Suprapubic skin (tissue), 4 donors: Measurements from ENCODE around the gene ITPRID2. TPM values are rescaled to one million over a fixed set of nuclear protein-coding genes. Genes with fewer than 3 reads are reported as not detected.
A peak's percentile ranks its signal among the peaks of the same experiment; 100 is the strongest.

Source experiments
- DNase-seq, 2 donors: peaks; one replicate each; pipeline ENCODE4 v3.0.0-alpha.2; 2019; ENCODE audit warnings: low spot score in 2 of 2
- H3K27ac ChIP-seq: fragments of 200-600 bp; sonication (generic); one replicate; pipeline ENCODE4 v1.5.1; 2019
- H3K27me3 ChIP-seq: fragments of 200-600 bp; sonication (generic); one replicate; pipeline ENCODE4 v1.5.1; 2019
- H3K36me3 ChIP-seq: fragments of 200-600 bp; sonication (generic); one replicate; pipeline ENCODE4 v1.5.1; 2019
- H3K4me1 ChIP-seq: fragments of 200-600 bp; sonication (generic); one replicate; pipeline ENCODE4 v1.5.1; 2019
- H3K4me3 ChIP-seq: fragments of 200-600 bp; sonication (generic); one replicate; pipeline ENCODE4 v1.5.1; 2019; ENCODE audit warnings: mild to moderate bottlenecking
- H3K9me3 ChIP-seq: fragments of 200-600 bp; sonication (generic); one replicate; pipeline ENCODE4 v1.5.1; 2019
- EP300 ChIP-seq: sonication (generic); formaldehyde crosslinking; IDR thresholded peaks from one replicate; pipeline ENCODE4 v1.6.1; 2017; ENCODE audit warnings: antibody characterized with exemption
- POLR2A ChIP-seq, 2 donors: fragments of 450-650 bp; IDR thresholded peaks; one replicate each; pipeline ENCODE4 v1.6.1; 2017; ENCODE audit warnings: antibody characterized with exemption in 2 of 2, mild to moderate bottlenecking in 2 of 2, moderate library complexity in 2 of 2
- POLR2AphosphoS5 ChIP-seq, 3 donors: sonication (generic); formaldehyde crosslinking; IDR thresholded peaks; one replicate each; pipeline ENCODE4 v1.6.1; 2017; ENCODE audit warnings: antibody characterized with exemption in 3 of 3
- WGBS: methylation state at CpG from one replicate; pipeline ENCODE4 v1.1.5; 2018; 5-methylcytosine and 5-hydroxymethylcytosine counted together
- total RNA-seq, 4 donors: library from RNA; depleted of rRNA; stranded (reverse); fragments of >200 nt; gene quantifications; one replicate each; pipeline ENCODE4 v1.1.0, GENCODE V29; 2016
- TF ChIP-seq, protein P1 (sequence below), 2 donors: fragments of 200-600 bp in 1 of 2; fragments of 450-650 bp in 1 of 2; sonication (generic) in 1 of 2; IDR thresholded peaks; one replicate each; pipeline ENCODE4 v1.5.1; 2016 to 2019; ENCODE audit warnings: antibody characterized with exemption in 2 of 2, mild to moderate bottlenecking in 1 of 2, moderate library complexity in 1 of 2

Gene ITPRID2
- total RNA-seq, 4 donors from 2014 or later: 172 to 288 (median 242) TPM

DNA sequence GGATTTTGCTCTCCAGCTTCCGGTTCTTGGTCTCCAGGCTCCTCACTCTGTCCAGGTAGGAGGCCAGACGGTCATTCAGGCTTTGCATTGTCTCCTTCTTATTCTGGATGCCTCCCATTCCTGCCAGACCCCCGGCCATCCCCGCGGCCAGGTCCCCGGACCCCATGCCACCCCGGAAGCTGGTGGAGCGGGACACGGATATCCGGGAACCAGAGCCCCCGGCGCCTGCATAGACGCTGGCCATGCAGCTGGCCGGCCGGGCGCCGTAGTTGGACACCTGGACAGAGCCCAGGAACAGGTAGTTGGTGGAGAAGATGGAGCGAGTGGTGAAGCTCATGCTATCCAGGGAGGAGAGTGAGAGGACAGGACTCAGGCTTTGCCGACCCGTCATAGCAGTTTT lies 70.6 kb downstream of the ITPRID2 start:
- WGBS: over 99% methylated on average over 18 of the region's 20 CpGs
- no peaks in the 10 kb centered on the region for H3K27me3 ChIP-seq
- H3K27ac ChIP-seq: no peak overlapping the region
- no peak for TF ChIP-seq POLR2AphosphoS5 (IDR thresholded peaks at IDR 0.05)
- TF ChIP-seq POLR2A (IDR thresholded peaks at IDR 0.05): no peak
- no peak for TF ChIP-seq EP300
- TF ChIP-seq, protein P1, sequence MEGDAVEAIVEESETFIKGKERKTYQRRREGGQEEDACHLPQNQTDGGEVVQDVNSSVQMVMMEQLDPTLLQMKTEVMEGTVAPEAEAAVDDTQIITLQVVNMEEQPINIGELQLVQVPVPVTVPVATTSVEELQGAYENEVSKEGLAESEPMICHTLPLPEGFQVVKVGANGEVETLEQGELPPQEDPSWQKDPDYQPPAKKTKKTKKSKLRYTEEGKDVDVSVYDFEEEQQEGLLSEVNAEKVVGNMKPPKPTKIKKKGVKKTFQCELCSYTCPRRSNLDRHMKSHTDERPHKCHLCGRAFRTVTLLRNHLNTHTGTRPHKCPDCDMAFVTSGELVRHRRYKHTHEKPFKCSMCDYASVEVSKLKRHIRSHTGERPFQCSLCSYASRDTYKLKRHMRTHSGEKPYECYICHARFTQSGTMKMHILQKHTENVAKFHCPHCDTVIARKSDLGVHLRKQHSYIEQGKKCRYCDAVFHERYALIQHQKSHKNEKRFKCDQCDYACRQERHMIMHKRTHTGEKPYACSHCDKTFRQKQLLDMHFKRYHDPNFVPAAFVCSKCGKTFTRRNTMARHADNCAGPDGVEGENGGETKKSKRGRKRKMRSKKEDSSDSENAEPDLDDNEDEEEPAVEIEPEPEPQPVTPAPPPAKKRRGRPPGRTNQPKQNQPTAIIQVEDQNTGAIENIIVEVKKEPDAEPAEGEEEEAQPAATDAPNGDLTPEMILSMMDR (IDR thresholded peaks at IDR 0.05): no peak
- no peak overlapping the region for H3K4me3 ChIP-seq
- H3K36me3 ChIP-seq: no peaks in the 10 kb centered on the region
- no peaks in the 10 kb centered on the region for H3K4me1 ChIP-seq
- H3K9me3 ChIP-seq: no peaks in the 10 kb centered on the region
- DNase-seq: no peak

DNA sequence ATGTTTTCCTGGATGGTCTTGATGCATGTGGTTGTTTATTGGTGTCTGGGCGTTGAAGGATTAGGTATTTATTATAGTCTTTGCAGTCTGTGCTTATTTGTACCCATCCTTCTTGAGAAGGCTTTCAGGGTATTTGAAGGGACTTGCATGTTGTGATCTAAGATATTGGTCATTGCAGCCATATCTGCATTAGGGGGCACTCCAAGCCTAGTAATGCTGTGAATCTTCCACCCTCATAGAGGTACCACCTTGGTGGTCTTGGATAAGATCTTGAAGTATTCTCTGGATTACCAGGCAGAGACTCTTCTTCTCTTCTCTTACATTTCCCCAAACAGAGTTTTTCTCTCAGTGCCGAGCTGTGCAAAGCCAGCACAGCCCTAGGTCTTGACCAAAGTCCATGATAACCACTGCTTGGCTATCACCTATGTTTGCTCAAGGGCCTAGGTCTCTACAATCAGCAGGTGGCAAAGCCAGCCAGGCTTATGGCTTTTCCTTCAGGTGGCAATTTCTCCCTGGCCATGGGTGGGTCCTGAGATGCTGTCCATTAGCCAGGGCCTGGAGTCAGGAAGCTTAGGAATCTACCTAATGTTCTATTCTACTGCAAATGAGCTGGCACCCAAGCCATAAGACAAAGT lies 78.7 kb downstream of the ITPRID2 start:
- H3K27me3 ChIP-seq: no peaks in the 10 kb centered on the region
- H3K9me3 ChIP-seq: no peaks in the 10 kb centered on the region
- peak overlapping the region; percentile 6 for H3K27ac ChIP-seq
- H3K4me3 ChIP-seq: no peak overlapping the region
- TF ChIP-seq EP300 (no peak), POLR2AphosphoS5 (IDR thresholded peaks at IDR 0.05) (no peak), POLR2A (IDR thresholded peaks at IDR 0.05) (no peak)
- TF ChIP-seq, protein P1 (IDR thresholded peaks at IDR 0.05): no peak
- H3K4me1 ChIP-seq: peaks cover 8% of the 10 kb centered on the region
- 92% methylated on average over 2 of the region's 2 CpGs for WGBS
- no peaks in the 10 kb centered on the region for H3K36me3 ChIP-seq
- no peak for DNase-seq

DNA sequence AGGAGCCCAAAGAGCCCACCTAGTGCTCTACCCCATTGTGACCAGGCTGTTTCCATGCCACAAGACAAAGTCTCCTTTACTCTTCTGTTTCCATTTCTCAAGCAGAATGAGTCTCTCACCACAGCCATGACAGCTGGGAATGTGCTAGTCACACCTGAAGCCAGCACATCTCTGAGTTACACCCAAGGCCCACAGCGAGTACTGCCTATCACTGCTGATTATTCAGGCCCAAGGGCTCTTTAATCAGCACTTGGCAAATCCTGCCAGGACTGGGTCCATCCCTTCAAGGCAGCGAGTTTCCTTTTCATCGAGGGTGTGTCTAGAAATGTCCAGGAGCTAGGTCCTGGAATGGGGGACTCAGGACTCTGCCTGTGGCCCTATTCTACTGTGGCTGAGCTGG lies 79.5 kb downstream of the ITPRID2 start:
- H3K4me3 ChIP-seq: no peak overlapping the region
- TF ChIP-seq POLR2AphosphoS5 (IDR thresholded peaks at IDR 0.05) (no peak), EP300 (no peak), POLR2A (IDR thresholded peaks at IDR 0.05) (no peak)
- TF ChIP-seq, protein P1 (IDR thresholded peaks at IDR 0.05): no peak
- peak overlapping the region; percentile 6 for H3K27ac ChIP-seq
- 68% methylated on average over 3 of the region's 3 CpGs for WGBS
- H3K9me3 ChIP-seq: no peaks in the 10 kb centered on the region
- H3K36me3 ChIP-seq: no peaks in the 10 kb centered on the region
- H3K4me1 ChIP-seq: peaks cover 8% of the 10 kb centered on the region
- no peaks in the 10 kb centered on the region for H3K27me3 ChIP-seq
- no peak for DNase-seq

DNA sequence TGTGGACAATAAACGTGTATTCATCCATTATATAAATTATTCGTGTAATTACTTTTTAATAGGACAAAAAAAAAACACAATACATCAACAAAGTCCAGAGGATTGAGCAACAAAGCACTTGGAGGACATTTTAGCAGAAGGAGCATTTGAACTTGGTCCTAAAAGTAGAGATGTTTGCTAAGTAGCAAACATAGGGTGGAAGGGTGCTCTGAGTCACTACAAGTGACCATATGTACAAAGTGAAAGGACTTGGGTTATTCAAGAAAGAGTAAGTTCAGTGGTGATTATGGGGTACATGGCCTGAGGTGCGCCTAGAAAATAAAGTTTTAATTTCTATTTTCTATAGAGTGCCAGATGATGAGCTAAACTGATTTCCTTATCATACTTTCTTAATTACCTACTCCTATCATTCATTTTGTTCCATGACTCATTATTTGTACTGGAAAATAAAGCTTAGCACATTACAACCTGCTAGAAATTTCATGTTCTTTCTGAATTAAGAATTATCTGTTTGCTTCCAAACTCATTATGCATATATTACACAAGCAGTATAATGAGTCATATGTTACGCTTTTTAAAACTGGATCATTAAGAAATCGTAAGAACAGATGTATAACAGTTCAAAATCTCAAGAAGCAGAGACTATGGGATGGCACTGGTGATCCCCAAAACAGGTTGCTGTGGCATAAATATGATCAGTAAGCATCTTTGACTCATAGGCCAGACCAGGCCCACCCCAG lies 81.1 kb downstream of the ITPRID2 start:
- TF ChIP-seq POLR2AphosphoS5 (IDR thresholded peaks at IDR 0.05) (no peak), POLR2A (IDR thresholded peaks at IDR 0.05) (no peak), EP300 (no peak)
- TF ChIP-seq, protein P1 (IDR thresholded peaks at IDR 0.05): no peak
- Histone ChIP-seq H3K4me1 (peaks cover 8% of the 10 kb centered on the region), H3K4me3 (no peak overlapping the region), H3K36me3 (no peaks in the 10 kb centered on the region), H3K9me3 (no peaks in the 10 kb centered on the region), H3K27ac (peak overlapping the region; percentile 68), H3K27me3 (no peaks in the 10 kb centered on the region)
- DNase-seq: no peak
- 62% methylated on average over 5 of the region's 5 CpGs for WGBS

DNA sequence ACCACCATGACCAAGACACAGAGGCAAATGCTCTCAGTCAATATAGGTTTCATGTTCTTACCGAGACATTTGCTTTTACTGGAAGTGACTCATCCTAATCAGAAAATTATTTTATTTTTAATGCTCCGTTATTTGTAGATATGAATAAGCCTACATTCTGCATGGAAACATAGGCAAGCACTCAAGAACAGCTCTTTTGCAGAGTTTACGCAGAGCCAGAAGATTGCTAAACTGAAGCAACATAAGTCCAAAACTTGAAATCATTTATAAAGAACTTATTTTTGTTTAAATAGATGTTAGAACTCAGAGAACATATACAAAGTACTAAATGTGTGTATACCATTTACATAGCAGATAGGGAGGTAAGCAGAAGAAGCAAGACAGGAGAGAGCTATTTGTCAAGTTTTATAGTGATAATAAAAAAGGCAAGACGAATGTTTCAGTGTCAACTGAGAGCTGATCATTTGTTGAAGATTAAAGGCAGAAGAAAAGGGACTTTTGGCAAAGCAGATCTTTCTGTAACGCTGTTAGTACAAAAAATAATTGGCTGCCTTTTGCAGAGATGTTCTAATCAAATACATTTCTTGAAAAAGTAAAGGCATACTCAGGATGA lies 81.7 kb downstream of the ITPRID2 start:
- Histone ChIP-seq H3K4me3 (no peak overlapping the region), H3K36me3 (no peaks in the 10 kb centered on the region), H3K27ac (peak overlapping the region; percentile 68), H3K4me1 (peaks cover 8% of the 10 kb centered on the region), H3K27me3 (no peaks in the 10 kb centered on the region), H3K9me3 (no peaks in the 10 kb centered on the region)
- DNase-seq: no peak
- TF ChIP-seq POLR2AphosphoS5 (IDR thresholded peaks at IDR 0.05): no peak
- TF ChIP-seq, protein P1 (IDR thresholded peaks at IDR 0.05): no peak
- TF ChIP-seq POLR2A (IDR thresholded peaks at IDR 0.05): no peak
- TF ChIP-seq EP300: no peak
- WGBS: 40% methylated on average over 5 of the region's 5 CpGs
